H1 (cell line): ENCODE data around the gene DTWD1. TPM values are rescaled to one million over a fixed set of nuclear protein-coding genes. Genes with fewer than 3 reads are reported as not detected.

Experiments
- CTCF ChIA-PET: fragments of 300-600 bp; sonication (Branson Sonifier 250); formaldehyde crosslinking; loops from one replicate; lab custom pipeline; 2021; ENCODE audit not compliant: partially characterized antibody; lab: Charles Lee
- POLR2A ChIA-PET: fragments of 300-600 bp; sonication (Branson Sonifier 250); formaldehyde crosslinking; loops from one replicate; lab custom pipeline; 2021; ENCODE audit warnings: inconsistent platforms; ENCODE audit not compliant: partially characterized antibody; lab: Charles Lee
- DNase-seq, 2 experiments: peaks; one replicate each; pipeline versions ENCODE4 v3.0.0 to v3.0.0-alpha.2; 2010 to 2022; ENCODE audit warnings: low spot score in 2 of 2, low read depth in 1 of 2, mixed read lengths in 1 of 2
- FAIRE-seq: peaks from 2 replicates; lab custom pipeline; 2011; peaks lifted over from hg19 to GRCh38; lab: Jason Lieb, UNC
- H2AFZ ChIP-seq: 2 replicates; pipeline ENCODE4 v1.8.1; 2012; ENCODE audit warnings: low read length, inconsistent platforms
- H2AK5ac ChIP-seq: 2 replicates; pipeline ENCODE4 v1.6.1; 2013; ENCODE audit warnings: low read depth, low read length
- H2BK120ac ChIP-seq: replicated peaks from 2 replicates; pipeline ENCODE3; 2013; ENCODE audit warnings: low read depth, low read length, inconsistent platforms
- H2BK12ac ChIP-seq: 2 replicates; pipeline ENCODE4 v1.6.1; 2013; ENCODE audit warnings: low read depth, low read length
- H2BK15ac ChIP-seq: 2 replicates; pipeline ENCODE4 v1.6.1; 2013; ENCODE audit warnings: low read length
- H2BK20ac ChIP-seq: 2 replicates; pipeline ENCODE4 v1.6.1; 2013; ENCODE audit warnings: low read length
- H2BK5ac ChIP-seq: 2 replicates; pipeline ENCODE4 v1.6.1; 2013; ENCODE audit warnings: low read depth, low read length
- H3K14ac ChIP-seq: 2 replicates; pipeline ENCODE4 v1.6.1; 2013; ENCODE audit warnings: inconsistent platforms; ENCODE audit not compliant: insufficient read length
- H3K18ac ChIP-seq: 2 replicates; pipeline ENCODE4 v1.6.1; 2013; ENCODE audit warnings: low read length; ENCODE audit errors: extremely low read depth
- H3K23ac ChIP-seq: 2 replicates; pipeline ENCODE4 v1.6.1; 2013; ENCODE audit warnings: inconsistent platforms; ENCODE audit not compliant: insufficient read length
- H3K23me2 ChIP-seq: 2 replicates; pipeline ENCODE4 v1.6.1; 2013; ENCODE audit warnings: low read depth, low read length
- H3K27ac ChIP-seq: 2 replicates; pipeline ENCODE4 v1.6.1; 2011; ENCODE audit warnings: low read depth, low read length, inconsistent platforms
- H3K27me3 ChIP-seq, 4 experiments: replicated peaks in 1 of 4; 1 replicate in 1 of 4; 2 replicates in 3 of 4; pipeline versions ENCODE4 v1.6.1 to v1.8.1; 2011 to 2013; ENCODE audit warnings: low read length in 3 of 4, mild to moderate bottlenecking in 3 of 4, inconsistent platforms in 2 of 4, mixed read lengths in 2 of 4, moderate library complexity in 1 of 4; ENCODE audit not compliant: control insufficient read depth in 3 of 4, insufficient read depth in 3 of 4; ENCODE audit errors: extremely low read depth in 1 of 4
- H3K36me3 ChIP-seq, 4 experiments: 2 replicates each; pipeline versions ENCODE4 v1.6.1 to v1.8.1; 2011 to 2013; ENCODE audit warnings: mild to moderate bottlenecking in 4 of 4, low read length in 3 of 4, moderate library complexity in 2 of 4, control low read depth in 1 of 4, inconsistent platforms in 1 of 4; ENCODE audit not compliant: insufficient read depth in 4 of 4, control insufficient read depth in 2 of 4
- H3K4ac ChIP-seq: replicated peaks from 2 replicates; pipeline ENCODE3; 2013; ENCODE audit warnings: low read length, low read depth, mixed read lengths, inconsistent platforms; ENCODE audit not compliant: insufficient read length
- H3K4me1 ChIP-seq, 4 experiments: replicated peaks in 1 of 4; 1 replicate in 1 of 4; 2 replicates in 3 of 4; pipeline versions ENCODE4 v1.6.1 to v1.8.1; 2011 to 2013; ENCODE audit warnings: low read length in 3 of 4, inconsistent platforms in 2 of 4, mixed read lengths in 1 of 4; ENCODE audit not compliant: insufficient read depth in 4 of 4, control insufficient read depth in 3 of 4
- H3K4me2 ChIP-seq, 2 experiments: 2 replicates each; pipeline versions ENCODE4 v1.6.1 to v1.8.1; 2011 to 2013; ENCODE audit warnings: low read depth in 2 of 2, low read length in 2 of 2, control low read depth in 1 of 2, inconsistent platforms in 1 of 2, mild to moderate bottlenecking in 1 of 2; ENCODE audit not compliant: insufficient read depth in 1 of 2
- H3K4me3 ChIP-seq, 4 experiments: fragments of 200-600, 300-600 bp in 1 of 4; sonication (generic), shearing (Covaris generic), sonication (Bioruptor Twin) in 1 of 4; 2 replicates each; pipeline versions ENCODE4 v1.5.1 to v1.8.1; 2011 to 2016; ENCODE audit warnings: low read length in 4 of 4, low read depth in 3 of 4, control low read depth in 2 of 4, inconsistent platforms in 2 of 4, mild to moderate bottlenecking in 2 of 4, mixed read lengths in 1 of 4, moderate library complexity in 1 of 4; ENCODE audit not compliant: insufficient read depth in 2 of 4; ENCODE audit errors: extremely low read depth in 1 of 4
- H3K56ac ChIP-seq: replicated peaks from 2 replicates; pipeline ENCODE3; 2013; ENCODE audit warnings: low read depth, mild to moderate bottlenecking, mixed read lengths, low read length, inconsistent platforms; ENCODE audit not compliant: insufficient read length
- H3K79me1 ChIP-seq: 2 replicates; pipeline ENCODE4 v1.6.1; 2013; ENCODE audit warnings: low read depth, low read length, control low read depth
- H3K79me2 ChIP-seq, 2 experiments: 2 replicates each; pipeline versions ENCODE4 v1.6.1 to v1.8.1; 2012 to 2013; ENCODE audit warnings: low read length in 2 of 2, mild to moderate bottlenecking in 2 of 2, inconsistent platforms in 1 of 2; ENCODE audit not compliant: insufficient read depth in 2 of 2, control insufficient read depth in 1 of 2
- H3K9ac ChIP-seq, 4 experiments: replicated peaks in 1 of 4; 1 replicate in 1 of 4; 2 replicates in 3 of 4; pipeline versions ENCODE4 v1.6.1 to v1.8.1; 2011 to 2013; ENCODE audit warnings: low read depth in 3 of 4, low read length in 3 of 4, control low read depth in 2 of 4, mild to moderate bottlenecking in 2 of 4, moderate library complexity in 2 of 4, inconsistent platforms in 1 of 4; ENCODE audit errors: extremely low read depth in 1 of 4
- H3K9me3 ChIP-seq, 2 experiments: 2 replicates each; pipeline versions ENCODE4 v1.6.1 to v1.8.1; 2012 to 2013; ENCODE audit warnings: mild to moderate bottlenecking in 2 of 2, moderate library complexity in 2 of 2, control low read depth in 1 of 2, inconsistent platforms in 1 of 2, low read depth in 1 of 2, low read length in 1 of 2, mixed read lengths in 1 of 2; ENCODE audit not compliant: insufficient read depth in 2 of 2
- H4K20me1 ChIP-seq, 2 experiments: replicated peaks in 1 of 2; 2 replicates each; pipeline versions ENCODE3 to v1.8.1; 2011 to 2013; ENCODE audit warnings: inconsistent platforms in 2 of 2, low read length in 2 of 2, mild to moderate bottlenecking in 1 of 2; ENCODE audit not compliant: insufficient read depth in 2 of 2, control insufficient read depth in 1 of 2
- H4K5ac ChIP-seq: 2 replicates; pipeline ENCODE4 v1.6.1; 2013; ENCODE audit warnings: low read length, low read depth, mixed read lengths, inconsistent platforms; ENCODE audit not compliant: insufficient read length
- H4K8ac ChIP-seq: 2 replicates; pipeline ENCODE4 v1.8.0; 2013; ENCODE audit warnings: mild to moderate bottlenecking, moderate library complexity, low read length, inconsistent platforms; ENCODE audit not compliant: insufficient read depth; ENCODE audit errors: extremely low read depth
- H4K91ac ChIP-seq: replicated peaks from 2 replicates; pipeline ENCODE3; 2013; ENCODE audit warnings: low read length, mixed read lengths, inconsistent platforms; ENCODE audit not compliant: insufficient read length
- CBX8 ChIP-seq: fragments of 300-800, 300-1000 bp; sonication (generic); IDR thresholded peaks from 2 replicates; pipeline ENCODE4 v1.7.1; 2016; ENCODE audit warnings: low read depth, low read length, borderline replicate concordance
- CREB1 ChIP-seq: IDR thresholded peaks from 2 replicates; pipeline ENCODE4 v1.6.1; 2012; ENCODE audit warnings: inconsistent platforms
- EZH2 ChIP-seq: fragments of 200-600 bp; sonication (generic); IDR thresholded peaks from 2 replicates; pipeline ENCODE4 v1.7.1; 2012; ENCODE audit warnings: low read depth, mild to moderate bottlenecking, moderate library complexity, low read length, inconsistent platforms; ENCODE audit not compliant: severe bottlenecking
- JUND ChIP-seq: IDR thresholded peaks from 2 replicates; pipeline ENCODE4 v1.6.1; 2011; ENCODE audit warnings: mild to moderate bottlenecking, improper control_type of control experiment, low read length
- KDM1A ChIP-seq: fragments of 200-600, 300-600 bp; sonication (generic); IDR thresholded peaks from 2 replicates; pipeline ENCODE4 v1.7.1; 2016; ENCODE audit warnings: mild to moderate bottlenecking, low read length, borderline replicate concordance
- RAD21 ChIP-seq, 2 experiments: IDR thresholded peaks in 1 of 2; conservative IDR thresholded peaks in 1 of 2; 2 replicates each; pipeline ENCODE4 v1.6.1; 2011; ENCODE audit warnings: low read depth in 2 of 2, low read length in 2 of 2, improper control_type of control experiment in 1 of 2, inconsistent platforms in 1 of 2, mild to moderate bottlenecking in 1 of 2, moderate library complexity in 1 of 2
- TAF1 ChIP-seq: IDR thresholded peaks from 2 replicates; pipeline ENCODE4 v1.6.1; 2011; ENCODE audit warnings: mild to moderate bottlenecking, low read depth, low read length
- TEAD4 ChIP-seq: IDR thresholded peaks from 2 replicates; pipeline ENCODE4 v1.6.1; 2012; ENCODE audit warnings: low read depth, low read length, inconsistent platforms, mixed read lengths
- ZNF274 ChIP-seq: IDR thresholded peaks from 2 replicates; pipeline ENCODE4 v1.7.0; 2012; ENCODE audit warnings: low read length, borderline replicate concordance; ENCODE audit errors: extremely low read depth
- WGBS, 2 experiments: shearing (Covaris generic) in 1 of 2; methylation state at CpG; one replicate each; pipeline versions ENCODE4 v1.1.6 to v1.1.7; 2013 to 2015; ENCODE audit warnings: low lambda C conversion rate in 2 of 2, mixed read lengths in 2 of 2, inconsistent platforms in 1 of 2, low coverage in 1 of 2, missing lambda C conversion rate in 1 of 2; ENCODE audit not compliant: insufficient replicate concordance in 2 of 2, insufficient coverage in 1 of 2, insufficient read length in 1 of 2; ENCODE audit errors: extremely low coverage in 1 of 2, missing lambda C conversion rate in 1 of 2; 5-methylcytosine and 5-hydroxymethylcytosine counted together
- polyA plus RNA-seq, 7 experiments: library from polyadenylated mRNA; depleted of rRNA in 3 of 7; stranded (reverse) in 5 of 7; unstranded in 2 of 7; fragments of >200 nt in 5 of 7; fragments of 200-250 nt in 2 of 7; gene quantifications; 1 replicate in 5 of 7; 2 replicates in 1 of 7; 4 replicates in 1 of 7; pipeline versions ENCODE4 v1.2.1 to v1.2.3, GENCODE V29; 2011 to 2013; ENCODE audit warnings: missing spikeins in 2 of 7, mixed read lengths in 2 of 7
- total RNA-seq: library from RNA; stranded (reverse); fragmentation: NEBNext Ultra II Directional; extraction: Animal tissue kit (Norgen Biotek cat#: 25700); gene quantifications from 2 replicates; pipeline ENCODE4 v1.2.1, GENCODE V29; 2021
- TF ChIP-seq, protein P1 (sequence below), 3 experiments: IDR thresholded peaks; 1 replicate in 2 of 3; 2 replicates in 1 of 3; pipeline versions ENCODE4 v1.5.1 to v1.6.1; 2011; ENCODE audit warnings: low read length in 3 of 3, mild to moderate bottlenecking in 3 of 3, inconsistent platforms in 2 of 3, low read depth in 1 of 3, moderate library complexity in 1 of 3; ENCODE audit not compliant: insufficient read depth in 1 of 3; ENCODE audit errors: control extremely low read depth in 1 of 3

The DTWD1 gene
- total and polyA plus RNA-seq, 2 of the 8 experiments (the other 6 are each of a cell fraction or from before 2014, with no cell fraction given), result 10.4 to 32.4 TPM

- Histone ChIP-seq H2BK5ac (no peak overlapping the region), H3K23me2 (no peaks in the 10 kb centered on the region; the same call in 1 of the 2 replicates), H3K14ac (no peak overlapping the region), H3K4me2 (no peak overlapping the region), H2BK120ac (no peak overlapping the region), H2BK15ac (no peak overlapping the region), H4K8ac (no peak overlapping the region), H3K4me1 (no peaks in the 10 kb centered on the region), H3K27ac (no peak overlapping the region), H2BK20ac (no peak overlapping the region), H3K4me3 (no peak overlapping the region), H3K79me2 (no peaks in the 10 kb centered on the region), H3K27me3 (no peaks in the 10 kb centered on the region), H3K79me1 (no peaks in the 10 kb centered on the region), H3K56ac (no peak overlapping the region), H3K36me3 (no peaks in the 10 kb centered on the region), H2BK12ac (no peak overlapping the region), H2AK5ac (no peak overlapping the region), H2AFZ (no peak overlapping the region), H4K5ac (no peak overlapping the region), H3K9ac (no peak overlapping the region), H4K91ac (no peak overlapping the region), H4K20me1 (no peaks in the 10 kb centered on the region), H3K9me3 (0 out of 4 replicates have a peak, but pooled peaks cover 0 to 2% of the 10 kb centered on the region in 2 experiments), H3K4ac (no peak overlapping the region), H3K18ac (no peak overlapping the region), H3K23ac (no peak overlapping the region)
- POLR2A ChIA-PET, result no interaction called here
- 100% methylated on average over 2 of the region's 2 CpGs; no CpG with 5 or more reads in 1 of the 2 experiments for WGBS, 2 experiments
- CTCF ChIA-PET, result interaction anchor here (1.6 kb wide), 1 partner anchor 134 kb away, joined by 5 read pairs; no protein-coding TSS in a partner anchor
- DNase-seq, result no peak
- FAIRE-seq, result no peak
- no peak for TF ChIP-seq CBX8
- no peak for TF ChIP-seq TAF1
- TF ChIP-seq CREB1, result no peak
- no peak for TF ChIP-seq KDM1A
- TF ChIP-seq JUND, result no peak
- TF ChIP-seq TEAD4, result no peak
- no peak for TF ChIP-seq ZNF274
- no peak for TF ChIP-seq EZH2
- TF ChIP-seq, protein P1, sequence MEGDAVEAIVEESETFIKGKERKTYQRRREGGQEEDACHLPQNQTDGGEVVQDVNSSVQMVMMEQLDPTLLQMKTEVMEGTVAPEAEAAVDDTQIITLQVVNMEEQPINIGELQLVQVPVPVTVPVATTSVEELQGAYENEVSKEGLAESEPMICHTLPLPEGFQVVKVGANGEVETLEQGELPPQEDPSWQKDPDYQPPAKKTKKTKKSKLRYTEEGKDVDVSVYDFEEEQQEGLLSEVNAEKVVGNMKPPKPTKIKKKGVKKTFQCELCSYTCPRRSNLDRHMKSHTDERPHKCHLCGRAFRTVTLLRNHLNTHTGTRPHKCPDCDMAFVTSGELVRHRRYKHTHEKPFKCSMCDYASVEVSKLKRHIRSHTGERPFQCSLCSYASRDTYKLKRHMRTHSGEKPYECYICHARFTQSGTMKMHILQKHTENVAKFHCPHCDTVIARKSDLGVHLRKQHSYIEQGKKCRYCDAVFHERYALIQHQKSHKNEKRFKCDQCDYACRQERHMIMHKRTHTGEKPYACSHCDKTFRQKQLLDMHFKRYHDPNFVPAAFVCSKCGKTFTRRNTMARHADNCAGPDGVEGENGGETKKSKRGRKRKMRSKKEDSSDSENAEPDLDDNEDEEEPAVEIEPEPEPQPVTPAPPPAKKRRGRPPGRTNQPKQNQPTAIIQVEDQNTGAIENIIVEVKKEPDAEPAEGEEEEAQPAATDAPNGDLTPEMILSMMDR (IDR thresholded peaks at IDR 0.05; ENCODE audit: control extremely low read depth in 1 of 3, insufficient read depth in 1 of 3, low read depth in 1 of 3, low read length in 3 of 3), result no peak
- no peak for TF ChIP-seq RAD21 (IDR thresholded peaks at IDR 0.05 in 1 of 2, conservative IDR thresholded peaks at IDR 0.05 in 1 of 2; ENCODE audit: low read depth in 2 of 2, low read length in 2 of 2)
Measured at GRCh38 chr15:49604625-49605409, 16.0 kb upstream of the DTWD1 start.
